GM12878 (cell line): Measurements from ENCODE around the gene PTPN22. TPM values are rescaled to one million over a fixed set of nuclear protein-coding genes. Genes with fewer than 3 reads are reported as not detected.

Experiments
- ATAC-seq: fragments of 200-7000 bp; cut with Tn5 transposase; 3 replicates; pipeline ENCODE4 v1.9.1; 2020; ENCODE audit warnings: mild to moderate bottlenecking, moderate library complexity
- BruUV-seq: library from RNA; stranded (reverse); fragments of 400-500 nt; replicated peaks from 2 replicates; lab custom pipeline; 2021; lab: Mats Ljungman, UMichigan
- CTCF ChIA-PET: fragments of 300-600 bp; sonication (Branson Sonifier 250); formaldehyde crosslinking; extraction: SDS; loops from one replicate; lab custom pipeline; 2021; ENCODE audit warnings: inconsistent platforms; lab: Yijun Ruan, JAX
- POLR2A ChIA-PET: fragments of 350-600 bp; formaldehyde crosslinking; extraction: SDS; loops from one replicate; lab custom pipeline; 2021; ENCODE audit warnings: inconsistent platforms; lab: Charles Lee
- RAD21 ChIA-PET: fragments of 300-600 bp; sonication (Branson Sonifier 250); formaldehyde crosslinking; loops from one replicate; lab custom pipeline; 2023; ENCODE audit warnings: antibody characterized with exemption; ENCODE audit not compliant: unreplicated experiment; lab: Charles Lee
- SMC1A ChIA-PET: fragments of 300-600 bp; sonication (Branson Sonifier 250); formaldehyde crosslinking; loops from one replicate; lab custom pipeline; 2023; ENCODE audit not compliant: unreplicated experiment, uncharacterized antibody; lab: Charles Lee
- DNase-seq: peaks from one replicate; pipeline ENCODE4 v3.0.0-alpha.2; 2011; ENCODE audit warnings: low read depth, low spot score
- FAIRE-seq: peaks from 3 replicates; lab custom pipeline; 2011; peaks lifted over from hg19 to GRCh38; lab: Jason Lieb, UNC
- H2AFZ ChIP-seq: 2 replicates; pipeline ENCODE4 v1.6.0; 2011; ENCODE audit warnings: low read depth, low read length, control low read depth; ENCODE audit not compliant: control insufficient read depth
- H3K27ac ChIP-seq: 2 replicates; pipeline ENCODE4 v1.5.1; 2011; ENCODE audit warnings: control low read depth; ENCODE audit not compliant: control insufficient read depth, insufficient read depth
- H3K27me3 ChIP-seq, 2 experiments: replicated peaks in 1 of 2; 2 replicates each; pipeline versions ENCODE4 v1.6.0 to v1.6.1; 2011; ENCODE audit warnings: low read length in 1 of 2; ENCODE audit not compliant: control insufficient read depth in 2 of 2, insufficient read depth in 2 of 2
- H3K36me3 ChIP-seq, 2 experiments: 2 replicates each; pipeline ENCODE4 v1.5.1; 2011; ENCODE audit warnings: low read length in 1 of 2; ENCODE audit not compliant: control insufficient read depth in 2 of 2, insufficient read depth in 2 of 2
- H3K4me1 ChIP-seq: 2 replicates; pipeline ENCODE4 v1.6.1; 2011; ENCODE audit warnings: mild to moderate bottlenecking, low read length, moderate library complexity, mixed read lengths; ENCODE audit not compliant: control insufficient read depth, insufficient read depth
- H3K4me2 ChIP-seq: 2 replicates; pipeline ENCODE4 v1.6.0; 2011; ENCODE audit warnings: control low read depth; ENCODE audit not compliant: control insufficient read depth, insufficient read depth
- H3K4me3 ChIP-seq: fragments of 200-600 bp; sonication (generic); 2 replicates; pipeline ENCODE4 v1.5.1; 2016
- H3K79me2 ChIP-seq: 2 replicates; pipeline ENCODE4 v1.6.0; 2011; ENCODE audit warnings: low read length; ENCODE audit not compliant: control insufficient read depth, insufficient read depth
- H3K9ac ChIP-seq: 2 replicates; pipeline ENCODE4 v1.8.0; 2011; ENCODE audit warnings: low read length, control low read depth, mixed read lengths; ENCODE audit not compliant: control insufficient read depth, insufficient read depth
- H3K9me3 ChIP-seq: replicated peaks from 3 replicates; pipeline ENCODE4 v1.5.1; 2011; ENCODE audit warnings: mild to moderate bottlenecking, low read length; ENCODE audit not compliant: control insufficient read depth, insufficient read depth
- H4K20me1 ChIP-seq: 2 replicates; pipeline ENCODE4 v1.6.0; 2011; ENCODE audit not compliant: control insufficient read depth, insufficient read depth
- E2F8 ChIP-seq: fragments of 450-650 bp; IDR thresholded peaks from 2 replicates; pipeline ENCODE4 v1.6.1; 2018; ENCODE audit warnings: mild to moderate bottlenecking, low read depth, moderate library complexity; ENCODE audit not compliant: partially characterized antibody
- FOXK2 ChIP-seq: fragments of 450-650 bp; IDR thresholded peaks from 2 replicates; pipeline ENCODE4 v1.6.1; 2017; ENCODE audit warnings: mild to moderate bottlenecking, moderate library complexity
- HDGF ChIP-seq: fragments of 450-650 bp; IDR thresholded peaks from 2 replicates; pipeline ENCODE4 v1.6.1; 2016; ENCODE audit warnings: antibody characterized with exemption
- MYC ChIP-seq: IDR thresholded peaks from 2 replicates; pipeline ENCODE4 v1.6.1; 2011; ENCODE audit warnings: mild to moderate bottlenecking, low read length, moderate library complexity, inconsistent platforms; ENCODE audit not compliant: insufficient read depth, insufficient replicate concordance, insufficient read length, severe bottlenecking
- NFIC ChIP-seq: IDR thresholded peaks from 2 replicates; pipeline ENCODE4 v1.6.1; 2012; ENCODE audit warnings: low read depth, mild to moderate bottlenecking, inconsistent platforms, low read length, moderate library complexity
- PAX8 ChIP-seq: fragments of 450-650 bp; IDR thresholded peaks from 2 replicates; pipeline ENCODE4 v1.6.1; 2017; ENCODE audit warnings: mild to moderate bottlenecking, moderate library complexity
- POU2F2 ChIP-seq: IDR thresholded peaks from 3 replicates; pipeline ENCODE4 v1.6.1; 2011; ENCODE audit warnings: low read depth, mild to moderate bottlenecking, low read length, borderline replicate concordance
- SIN3A ChIP-seq: IDR thresholded peaks from 2 replicates; pipeline ENCODE4 v1.6.1; 2012; ENCODE audit warnings: low read depth, low read length, improper control_type of control experiment
- ZNF24 ChIP-seq: fragments of 450-650 bp; IDR thresholded peaks from 2 replicates; pipeline ENCODE4 v1.6.1; 2017; ENCODE audit warnings: antibody characterized with exemption, mild to moderate bottlenecking
- in situ Hi-C: fragments of 300-500 bp; cut with MboI; formaldehyde crosslinking; loops from 9 replicates; pipeline ENCODE4 v1.14.3; 2018; ENCODE audit warnings: mixed read lengths
- intact Hi-C: fragments of 100-400 bp; cut with micrococcal nuclease; formaldehyde crosslinking; loops from one replicate; pipeline ENCODE4 v1.14.2; 2022; ENCODE audit not compliant: unreplicated experiment
- polyA plus RNA-seq, 11 experiments: library from polyadenylated mRNA; depleted of rRNA in 4 of 11; unstranded in 6 of 11; stranded (reverse) in 5 of 11; fragments of >200 nt; fragmentation: Nextera tagmentation in 4 of 11; fragmentation: Illumina TruSeq in 1 of 11; extraction: Ambion mirVana in 4 of 11; extraction: Trizol in 1 of 11; gene quantifications; 1 replicate in 1 of 11; 2 replicates in 10 of 11; pipeline versions ENCODE4 v1.2.1 to v1.2.3, GENCODE V29; 2011 to 2016; ENCODE audit warnings: inconsistent platforms in 2 of 11, missing spikeins in 2 of 11, low read depth in 1 of 11
- total RNA-seq, 4 experiments: library from RNA; depleted of rRNA in 3 of 4; stranded (reverse); fragments of >200 nt in 3 of 4; fragmentation: Illumina TruSeq in 1 of 4; extraction: Trizol in 1 of 4; gene quantifications; 2 replicates each; pipeline versions ENCODE4 v1.2.1 to v1.2.3, GENCODE V29; 2013 to 2021

Gene PTPN22
- total and polyA plus RNA-seq, 10 of the 15 experiments (the other 5 are each of a cell fraction or from before 2014, with no cell fraction given), result 22.8 to 65.1 (median 44.9) TPM

GRCh38 chr1:113901191-113901590, 29.7 kb upstream of the PTPN22 start (continued):
- TF ChIP-seq E2F8, result no peak

- BruUV-seq, result no TSS peak
- no peaks in the 10 kb centered on the region for H3K4me1 ChIP-seq
Measured at GRCh38 chr1:113899111-113899510, 27.6 kb upstream of the PTPN22 start.

More at GRCh38 chr1:113899111-113899510, 27.6 kb upstream of the PTPN22 start:
- no peak overlapping the region for H3K4me3 ChIP-seq
- POLR2A ChIA-PET, result interaction anchor here (0.7 kb wide), 1 partner anchor 29 kb away, joined by 3 read pairs; no protein-coding TSS in a partner anchor
- no peak for ATAC-seq
- no peak for FAIRE-seq
- no peaks in the 10 kb centered on the region for H4K20me1 ChIP-seq
- CTCF ChIA-PET, result interaction anchor here (1.1 to 2.2 kb wide), 3 partner anchors 10 to 63 kb away, joined by 4 to 12 read pairs (median 5); no protein-coding TSS in a partner anchor
- H3K27me3 ChIP-seq, result no peaks in the 10 kb centered on the region
- DNase-seq, result no peak
- TF ChIP-seq MYC (no peak), POU2F2 (no peak), ZNF24 (no peak), FOXK2 (no peak), NFIC (no peak), HDGF (no peak), SIN3A (no peak), PAX8 (no peak)
- TF ChIP-seq, all 136 proteins: peak for 0
- Histone ChIP-seq H3K79me2 (peaks cover 16% of the 10 kb centered on the region), H3K9ac (no peak overlapping the region), H3K36me3 (peaks cover 6 to 12% of the 10 kb centered on the region in 2 experiments; a peak in 3 of 4 replicates), H3K27ac (no peak overlapping the region), H3K4me2 (no peak overlapping the region), H3K9me3 (no peaks in the 10 kb centered on the region), H2AFZ (no peak overlapping the region)
- intact Hi-C loops, result no loop called here
- ChIA-PET RAD21 (interaction anchor here (1.5 to 4.6 kb wide), 2 partner anchors 40 to 63 kb away, joined by 4 to 19 read pairs; no protein-coding TSS in a partner anchor), SMC1A (interaction anchor here (1.0 to 7.9 kb wide), 9 partner anchors 9 to 42 kb away, joined by 3 to 205 read pairs (median 5); partner anchors contain the start of gene BCL2L15)
- in situ Hi-C loops, result no loop called here
